B cell (primary cell): ENCODE data around the gene CACNA1H. TPM values are rescaled to one million over a fixed set of nuclear protein-coding genes. Genes with fewer than 3 reads are reported as not detected.

Experiments
- ATAC-seq: fragments of 200-7000 bp; cut with Tn5 transposase; one replicate; pipeline ENCODE4 v1.10.0; 2021; ENCODE audit warnings: low read depth, mild to moderate bottlenecking, moderate number of reproducible peaks, moderate library complexity
- CTCF ChIA-PET: fragments of 350-600 bp; sonication (Branson Sonifier 250); formaldehyde crosslinking; loops from one replicate; lab custom pipeline; 2021; ENCODE audit warnings: antibody characterized with exemption, inconsistent platforms; lab: Charles Lee
- POLR2A ChIA-PET: fragments of 350-600 bp; sonication (Branson Sonifier 250); formaldehyde crosslinking; loops from one replicate; lab custom pipeline; 2021; ENCODE audit warnings: antibody characterized with exemption; lab: Charles Lee
- DNase-seq: peaks from one replicate; pipeline ENCODE4 v3.0.0; 2013
- H2AFZ ChIP-seq: 2 replicates; pipeline ENCODE4 v1.6.1; 2012; ENCODE audit warnings: mild to moderate bottlenecking, low read depth, low read length; ENCODE audit not compliant: insufficient read depth, poor library complexity, severe bottlenecking
- H3K27ac ChIP-seq, 2 donors: 1 replicate in 1 of 2; 2 replicates in 1 of 2; pipeline ENCODE4 v1.5.1; 2012 to 2013; ENCODE audit warnings: low read length in 2 of 2, mild to moderate bottlenecking in 2 of 2, moderate library complexity in 1 of 2
- H3K27me3 ChIP-seq, 4 experiments: fragments of 200-600 bp in 1 of 4; sonication (generic) in 1 of 4; replicated peaks in 1 of 4; 1 replicate in 2 of 4; 2 replicates in 2 of 4; pipeline versions ENCODE4 v1.6.1 to v1.7.0; 2013 to 2016; ENCODE audit warnings: low read length in 3 of 4, mild to moderate bottlenecking in 2 of 4, mixed read lengths in 1 of 4, moderate library complexity in 1 of 4; ENCODE audit not compliant: insufficient read depth in 4 of 4, control insufficient read depth in 3 of 4; ENCODE audit errors: control extremely low read depth in 1 of 4
- H3K36me3 ChIP-seq, 2 experiments: replicated peaks in 1 of 2; 1 replicate in 1 of 2; 2 replicates in 1 of 2; pipeline versions ENCODE4 v1.6.1 to v1.7.1; 2013; ENCODE audit warnings: low read length in 1 of 2; ENCODE audit not compliant: insufficient read depth in 2 of 2, control insufficient read depth in 1 of 2; ENCODE audit errors: control extremely low read depth in 1 of 2, extremely low read depth in 1 of 2
- H3K4me1 ChIP-seq, 2 donors: fragments of 200-600 bp in 1 of 2; sonication (generic) in 1 of 2; 1 replicate in 1 of 2; 2 replicates in 1 of 2; pipeline versions ENCODE4 v1.5.1 to v1.6.1; 2013 to 2017; ENCODE audit warnings: low read length in 2 of 2; ENCODE audit not compliant: control insufficient read depth in 2 of 2, insufficient read depth in 2 of 2
- H3K4me2 ChIP-seq: replicated peaks from 2 replicates; pipeline ENCODE3; 2012; ENCODE audit warnings: mild to moderate bottlenecking, low read depth, low read length; ENCODE audit not compliant: poor library complexity, severe bottlenecking
- H3K4me3 ChIP-seq, 5 experiments: fragments of 200-600 bp in 1 of 5; sonication (generic) in 1 of 5; 1 replicate in 3 of 5; 2 replicates in 2 of 5; pipeline versions ENCODE4 v1.5.1 to v1.7.0; 2011 to 2016; ENCODE audit warnings: low read length in 4 of 5, mild to moderate bottlenecking in 4 of 5, low read depth in 2 of 5, control low read depth in 1 of 5, moderate library complexity in 1 of 5; ENCODE audit not compliant: insufficient read depth in 1 of 5; ENCODE audit errors: control extremely low read depth in 1 of 5, extremely low read depth in 1 of 5
- H3K79me2 ChIP-seq: fragments of 200-600 bp; sonication (generic); one replicate; pipeline ENCODE4 v1.6.0; 2016; ENCODE audit warnings: low read length; ENCODE audit not compliant: control insufficient read depth, insufficient read depth
- H3K9ac ChIP-seq: fragments of 200-600 bp; sonication (generic); 2 replicates; pipeline ENCODE4 v1.6.1; 2017; ENCODE audit warnings: mild to moderate bottlenecking, low read length, moderate library complexity
- H3K9me3 ChIP-seq, 3 donors: one replicate each; pipeline versions ENCODE4 v1.6.1 to v1.7.1; 2013; ENCODE audit warnings: low read length in 2 of 3; ENCODE audit not compliant: control insufficient read depth in 2 of 3, insufficient read depth in 1 of 3; ENCODE audit errors: control extremely low read depth in 1 of 3
- H4K20me1 ChIP-seq: 2 replicates; pipeline ENCODE4 v1.6.0; 2012; ENCODE audit warnings: mild to moderate bottlenecking, low read length; ENCODE audit not compliant: insufficient read depth, control insufficient read depth, poor library complexity, severe bottlenecking
- H3K27ac Mint-ChIP-seq: one replicate; pipeline ENCODE4 v1.8.0; 2021; ENCODE audit warnings: mixed read lengths
- H3K27me3 Mint-ChIP-seq: one replicate; pipeline ENCODE4 v1.8.0; 2021; ENCODE audit warnings: mixed read lengths
- H3K4me1 Mint-ChIP-seq: one replicate; pipeline ENCODE4 v1.8.0; 2021; ENCODE audit warnings: mixed read lengths
- H3K4me3 Mint-ChIP-seq: one replicate; pipeline ENCODE4 v1.8.0; 2021; ENCODE audit warnings: mixed read lengths
- H3K9me3 Mint-ChIP-seq: one replicate; pipeline ENCODE4 v1.8.0; 2022; ENCODE audit warnings: mixed read lengths; ENCODE audit not compliant: insufficient read depth
- EZH2 ChIP-seq: IDR thresholded peaks from 2 replicates; pipeline ENCODE4 v1.6.1; 2012; ENCODE audit warnings: borderline replicate concordance, low read depth, mild to moderate bottlenecking, moderate library complexity, low read length; ENCODE audit not compliant: insufficient read depth, poor library complexity, severe bottlenecking
- WGBS: methylation state at CpG from one replicate; pipeline ENCODE4 v1.1.5; 2013; ENCODE audit warnings: missing lambda C conversion rate; ENCODE audit not compliant: insufficient coverage; 5-methylcytosine and 5-hydroxymethylcytosine counted together
- intact Hi-C: fragments of 100-400 bp; cut with micrococcal nuclease; formaldehyde crosslinking; loops from one replicate; pipeline ENCODE4 v1.10.0; 2022
- polyA plus RNA-seq: library from polyadenylated mRNA; depleted of rRNA; stranded (reverse); fragments of >200 nt; gene quantifications from 2 replicates; pipeline ENCODE4 v1.2.3, GENCODE V29; 2012
- total RNA-seq, 2 donors: library from RNA; stranded (reverse); fragments of 120-200 nt in 1 of 2; gene quantifications; 1 replicate in 1 of 2; 2 replicates in 1 of 2; pipeline versions ENCODE4 v1.2.3 to v1.2.4, GENCODE V29; 2013 to 2022
- TF ChIP-seq, protein P1 (sequence below): fragments of 200-600 bp; IDR thresholded peaks from one replicate; pipeline ENCODE4 v1.8.0; 2022; ENCODE audit warnings: antibody characterized with exemption, mild to moderate bottlenecking

CACNA1H gene
- total and polyA plus RNA-seq, 2 donors (not counting 1 experiment from before 2014, with no cell fraction given) = 0.05 to 0.10 TPM

DNA sequence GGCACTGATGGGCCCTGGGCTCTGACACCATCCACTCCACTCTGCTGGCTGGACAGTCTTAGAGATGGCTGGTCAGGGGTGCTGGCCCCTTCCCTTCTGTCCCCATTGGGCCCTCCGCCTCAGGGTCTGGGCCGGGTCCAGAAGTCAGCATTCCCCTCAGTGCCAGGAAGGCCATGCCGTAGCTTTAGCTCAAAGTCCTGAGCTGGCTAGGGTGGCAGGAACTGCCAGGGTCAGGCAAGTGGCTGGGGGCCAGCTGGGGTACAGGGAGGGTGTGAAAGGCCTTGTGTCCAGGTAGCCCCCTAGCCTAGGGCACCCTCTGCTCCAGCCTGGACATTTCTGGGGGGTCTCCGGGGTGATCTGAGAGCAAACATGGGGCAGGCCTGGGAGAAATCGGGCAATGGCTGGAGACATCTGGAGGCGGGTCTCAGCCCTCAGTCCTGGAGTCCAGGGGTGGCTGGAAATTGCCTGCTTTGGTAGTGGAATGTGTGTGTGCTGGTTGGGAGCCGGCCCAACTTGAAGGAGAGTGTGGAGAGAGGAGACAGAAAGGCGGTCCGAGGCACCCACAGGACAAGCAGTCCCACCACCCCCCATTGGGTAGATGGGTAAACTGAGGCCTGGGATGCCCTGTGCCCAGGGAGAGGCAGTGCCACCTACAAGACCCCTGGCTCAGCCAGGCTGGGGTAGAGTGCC, 39.6 kb downstream of the CACNA1H start:
- no peaks in the 10 kb centered on the region for H3K79me2 ChIP-seq
- POLR2A ChIA-PET = no interaction called here
- H3K4me3 ChIP-seq = no peak overlapping the region
- Mint-ChIP-seq H3K27me3 (peaks cover 7% of the 10 kb centered on the region), H3K4me1 (no peaks in the 10 kb centered on the region), H3K4me3 (no peak overlapping the region), H3K9me3 (no peaks in the 10 kb centered on the region), H3K27ac (no peak overlapping the region)
- H3K4me1 ChIP-seq = no peaks in the 10 kb centered on the region
- H4K20me1 ChIP-seq = no peaks in the 10 kb centered on the region
- peaks cover 0 to 4% (median 0%) of the 10 kb centered on the region in 4 experiments for H3K27me3 ChIP-seq
- H2AFZ ChIP-seq = no peak overlapping the region
- no peaks in the 10 kb centered on the region for H3K36me3 ChIP-seq
- DNase-seq (no peak), ATAC-seq (no peak)
- no peak overlapping the region for H3K4me2 ChIP-seq
- intact Hi-C loops = no loop called here
- CTCF ChIA-PET = no interaction called here
- no peak overlapping the region for H3K27ac ChIP-seq
- H3K9me3 ChIP-seq = peaks cover 0 to 5% (median 0%) of the 10 kb centered on the region in 3 donors
- no peak overlapping the region for H3K9ac ChIP-seq
- WGBS = 92% methylated on average over 6 of the region's 9 CpGs
- no peak for TF ChIP-seq EZH2
- TF ChIP-seq, protein P1, sequence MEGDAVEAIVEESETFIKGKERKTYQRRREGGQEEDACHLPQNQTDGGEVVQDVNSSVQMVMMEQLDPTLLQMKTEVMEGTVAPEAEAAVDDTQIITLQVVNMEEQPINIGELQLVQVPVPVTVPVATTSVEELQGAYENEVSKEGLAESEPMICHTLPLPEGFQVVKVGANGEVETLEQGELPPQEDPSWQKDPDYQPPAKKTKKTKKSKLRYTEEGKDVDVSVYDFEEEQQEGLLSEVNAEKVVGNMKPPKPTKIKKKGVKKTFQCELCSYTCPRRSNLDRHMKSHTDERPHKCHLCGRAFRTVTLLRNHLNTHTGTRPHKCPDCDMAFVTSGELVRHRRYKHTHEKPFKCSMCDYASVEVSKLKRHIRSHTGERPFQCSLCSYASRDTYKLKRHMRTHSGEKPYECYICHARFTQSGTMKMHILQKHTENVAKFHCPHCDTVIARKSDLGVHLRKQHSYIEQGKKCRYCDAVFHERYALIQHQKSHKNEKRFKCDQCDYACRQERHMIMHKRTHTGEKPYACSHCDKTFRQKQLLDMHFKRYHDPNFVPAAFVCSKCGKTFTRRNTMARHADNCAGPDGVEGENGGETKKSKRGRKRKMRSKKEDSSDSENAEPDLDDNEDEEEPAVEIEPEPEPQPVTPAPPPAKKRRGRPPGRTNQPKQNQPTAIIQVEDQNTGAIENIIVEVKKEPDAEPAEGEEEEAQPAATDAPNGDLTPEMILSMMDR = no peak

DNA sequence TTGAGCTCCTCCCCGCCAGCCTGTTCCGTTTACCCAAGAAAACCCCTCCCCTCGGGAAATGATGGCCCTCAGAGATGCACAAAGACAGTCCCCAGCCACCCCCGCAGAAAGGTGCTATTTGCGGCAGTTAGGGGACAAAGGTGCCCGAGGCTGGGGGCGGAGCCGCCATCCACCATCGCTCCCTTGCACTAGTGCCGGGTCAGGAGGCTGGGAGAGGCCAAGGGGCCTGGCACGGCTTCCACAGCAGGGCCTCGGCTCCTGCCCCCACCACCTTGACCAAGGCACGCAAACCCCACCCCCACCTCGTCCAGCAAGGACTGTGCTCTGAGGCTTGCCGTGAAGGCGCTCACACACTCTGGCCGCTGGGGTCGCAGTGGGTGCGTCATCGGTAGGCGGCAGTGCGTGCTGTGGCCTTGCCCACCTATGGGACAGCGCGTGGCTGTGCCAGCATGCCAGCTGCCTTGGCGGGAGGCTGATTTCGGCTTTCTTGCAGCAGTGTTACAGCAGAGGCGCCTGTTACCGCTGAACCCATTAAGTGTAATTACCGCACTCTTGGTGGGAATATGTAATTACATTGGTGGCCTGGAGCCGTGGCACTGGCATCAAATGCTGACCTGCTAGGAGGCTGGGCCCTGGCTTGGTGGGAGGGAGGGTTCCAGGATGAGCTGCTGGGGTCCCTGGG, 40.4 kb downstream of the CACNA1H start:
- H3K27me3 Mint-ChIP-seq = peaks cover 7% of the 10 kb centered on the region

More for the DNA sequence above, 40.4 kb downstream of the CACNA1H start:
- no peak overlapping the region for H3K27ac Mint-ChIP-seq
- H3K4me1 Mint-ChIP-seq = no peaks in the 10 kb centered on the region
- H3K79me2 ChIP-seq = no peaks in the 10 kb centered on the region
- H2AFZ ChIP-seq = no peak overlapping the region
- DNase-seq (no peak), ATAC-seq (no peak)
- no peaks in the 10 kb centered on the region for H4K20me1 ChIP-seq
- peaks cover 0 to 3% (median 0%) of the 10 kb centered on the region in 3 donors for H3K9me3 ChIP-seq
- WGBS = 72% methylated on average over 30 of the region's 30 CpGs
- H3K27me3 ChIP-seq = peaks cover 0 to 4% (median 0%) of the 10 kb centered on the region in 4 experiments
- no peaks in the 10 kb centered on the region for H3K4me1 ChIP-seq
- no peak for TF ChIP-seq EZH2
- TF ChIP-seq, protein P1 = no peak
- no peak overlapping the region for H3K4me2 ChIP-seq
- H3K9me3 Mint-ChIP-seq = no peaks in the 10 kb centered on the region
- POLR2A ChIA-PET = no interaction called here
- CTCF ChIA-PET = no interaction called here
- no peak overlapping the region for H3K4me3 ChIP-seq
- intact Hi-C loops = no loop called here
- H3K4me3 Mint-ChIP-seq = no peak overlapping the region
- H3K27ac ChIP-seq = no peak overlapping the region
- H3K9ac ChIP-seq = no peak overlapping the region
- no peaks in the 10 kb centered on the region for H3K36me3 ChIP-seq
